SK-N-SH treated with all-trans-retinoic acid at 6 μM for 48 hours (cell line): ENCODE measurements around the gene SMARCC1.

ENCODE experiments used
- ATAC-seq: fragments of 200-7000 bp; cut with Tn5 transposase; 3 replicates; pipeline ENCODE4 v1.9.1; 2020; ENCODE audit warnings: mild to moderate bottlenecking, moderate library complexity
- ARNTL ChIP-seq: fragments of 450-650 bp; formaldehyde crosslinking; IDR thresholded peaks from 2 replicates; pipeline ENCODE4 v1.5.0; 2020; ENCODE audit warnings: low read depth, mild to moderate bottlenecking, moderate library complexity, borderline replicate concordance
- BACH2 ChIP-seq: fragments of 250-450 bp; sonication (Bioruptor Pico); IDR thresholded peaks from 2 replicates; pipeline ENCODE4 v1.9.0; 2021; ENCODE audit warnings: mild to moderate bottlenecking, borderline replicate concordance
- ESRRG ChIP-seq: fragments of 250-450 bp; sonication (Bioruptor Pico); IDR thresholded peaks from 2 replicates; pipeline ENCODE4 v1.6.1; 2021; ENCODE audit warnings: mild to moderate bottlenecking
- ISL1 ChIP-seq: fragments of 250-450 bp; sonication (Bioruptor Pico); IDR thresholded peaks from 2 replicates; pipeline ENCODE4 v2.1.2; 2022; ENCODE audit warnings: mild to moderate bottlenecking, moderate library complexity
- OSR1 ChIP-seq: fragments of 250-450 bp; sonication (Bioruptor Pico); IDR thresholded peaks from 2 replicates; pipeline ENCODE4 v1.8.0; 2022; ENCODE audit warnings: moderate library complexity, mild to moderate bottlenecking, inconsistent platforms
- PPARA ChIP-seq: fragments of 250-450 bp; sonication (Bioruptor Pico); IDR thresholded peaks from 2 replicates; pipeline ENCODE4 v1.5.0; 2020; ENCODE audit warnings: mild to moderate bottlenecking, borderline replicate concordance
- RARB ChIP-seq: fragments of 250-450 bp; sonication (Bioruptor Pico); IDR thresholded peaks from 2 replicates; pipeline ENCODE4 v1.8.0; 2021; ENCODE audit warnings: mild to moderate bottlenecking, moderate library complexity
- SNAI2 ChIP-seq: fragments of 250-450 bp; sonication (Bioruptor Pico); IDR thresholded peaks from 2 replicates; pipeline ENCODE4 v1.5.0; 2020; ENCODE audit warnings: mild to moderate bottlenecking, moderate library complexity
- TCF4 ChIP-seq: fragments of 250-450 bp; sonication (Bioruptor Pico); IDR thresholded peaks from 2 replicates; pipeline ENCODE4 v1.8.0; 2021; ENCODE audit warnings: mild to moderate bottlenecking, moderate library complexity, borderline replicate concordance
- ZC3H10 ChIP-seq: fragments of 250-450 bp; sonication (Bioruptor Pico); IDR thresholded peaks from 2 replicates; pipeline ENCODE4 v1.5.1; 2021; ENCODE audit warnings: mild to moderate bottlenecking, moderate library complexity
- ZFP3 ChIP-seq: fragments of 250-450 bp; sonication (Bioruptor Pico); IDR thresholded peaks from 2 replicates; pipeline ENCODE4 v1.5.0; 2020; ENCODE audit warnings: mild to moderate bottlenecking, moderate library complexity
- ZFP30 ChIP-seq: fragments of 450-650 bp; formaldehyde crosslinking; IDR thresholded peaks from 2 replicates; pipeline ENCODE4 v1.5.0; 2022; ENCODE audit warnings: mild to moderate bottlenecking, moderate library complexity
- ZNF565 ChIP-seq: fragments of 450-650 bp; formaldehyde crosslinking; conservative IDR thresholded peaks from 2 replicates; pipeline ENCODE4 v1.5.0; 2020; ENCODE audit warnings: low read depth, mild to moderate bottlenecking, moderate library complexity
- ZNF70 ChIP-seq: fragments of 450-650 bp; formaldehyde crosslinking; IDR thresholded peaks from 2 replicates; pipeline ENCODE4 v1.5.0; 2020; ENCODE audit warnings: mild to moderate bottlenecking, moderate library complexity
- ZNF8 ChIP-seq: fragments of 450-650 bp; formaldehyde crosslinking; IDR thresholded peaks from 2 replicates; pipeline ENCODE4 v1.5.0; 2020; ENCODE audit warnings: mild to moderate bottlenecking, moderate library complexity
- TF ChIP-seq, protein P1 (sequence below): fragments of 250-450 bp; sonication (Bioruptor Pico); IDR thresholded peaks from 2 replicates; pipeline ENCODE4 v1.5.1; 2020; ENCODE audit warnings: low read depth, mild to moderate bottlenecking, moderate library complexity
- TF ChIP-seq, protein P2 (sequence below): fragments of 250-450 bp; sonication (Bioruptor Pico); IDR thresholded peaks from 2 replicates; pipeline ENCODE4 v1.8.0; 2021; ENCODE audit warnings: low read depth, mild to moderate bottlenecking, moderate library complexity, borderline replicate concordance
- TF ChIP-seq, protein P3 (sequence below): fragments of 250-450 bp; sonication (Bioruptor Pico); IDR thresholded peaks from 2 replicates; pipeline ENCODE4 v1.5.1; 2021; ENCODE audit warnings: mild to moderate bottlenecking, moderate library complexity
- TF ChIP-seq, protein P4 (sequence below): fragments of 250-450 bp; sonication (Bioruptor Pico); IDR thresholded peaks from 2 replicates; pipeline ENCODE4 v1.5.0; 2020; ENCODE audit warnings: mild to moderate bottlenecking, moderate library complexity
- TF ChIP-seq, protein P5 (sequence below): fragments of 250-450 bp; sonication (Bioruptor Pico); IDR thresholded peaks from 2 replicates; pipeline ENCODE4 v1.8.0; 2020; ENCODE audit warnings: mild to moderate bottlenecking, moderate library complexity, borderline replicate concordance

The SMARCC1 gene

DNA sequence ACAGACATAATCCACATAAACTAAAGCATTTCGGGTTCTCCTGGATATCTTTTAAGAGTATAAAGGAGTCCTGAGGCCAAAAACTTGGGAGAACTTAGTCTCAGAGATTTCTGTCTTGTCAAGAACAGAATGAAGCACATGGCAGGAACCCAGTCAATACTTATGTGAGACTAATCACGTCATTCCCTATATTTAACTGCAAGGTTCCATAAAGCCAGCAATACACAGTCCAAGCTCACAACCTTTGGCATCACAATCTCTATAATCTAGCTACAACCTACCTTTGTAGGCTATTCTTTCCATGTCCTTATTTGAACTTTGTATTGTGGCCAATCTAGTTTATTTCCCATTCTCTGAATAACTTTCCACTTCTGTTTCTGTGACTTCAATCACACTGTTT lies 134.1 kb downstream of the SMARCC1 start:
- no peak for ATAC-seq
- TF ChIP-seq TCF4 (CRISPR knock-in tag) = no peak
- TF ChIP-seq, protein P1, sequence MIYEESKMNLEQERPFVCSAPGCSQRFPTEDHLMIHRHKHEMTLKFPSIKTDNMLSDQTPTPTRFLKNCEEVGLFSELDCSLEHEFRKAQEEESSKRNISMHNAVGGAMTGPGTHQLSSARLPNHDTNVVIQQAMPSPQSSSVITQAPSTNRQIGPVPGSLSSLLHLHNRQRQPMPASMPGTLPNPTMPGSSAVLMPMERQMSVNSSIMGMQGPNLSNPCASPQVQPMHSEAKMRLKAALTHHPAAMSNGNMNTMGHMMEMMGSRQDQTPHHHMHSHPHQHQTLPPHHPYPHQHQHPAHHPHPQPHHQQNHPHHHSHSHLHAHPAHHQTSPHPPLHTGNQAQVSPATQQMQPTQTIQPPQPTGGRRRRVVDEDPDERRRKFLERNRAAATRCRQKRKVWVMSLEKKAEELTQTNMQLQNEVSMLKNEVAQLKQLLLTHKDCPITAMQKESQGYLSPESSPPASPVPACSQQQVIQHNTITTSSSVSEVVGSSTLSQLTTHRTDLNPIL (CRISPR knock-in tag) = no peak
- TF ChIP-seq ZFP3 (CRISPR knock-in tag) = no peak
- no peak for TF ChIP-seq ZNF70 (CRISPR knock-in tag)
- TF ChIP-seq, protein P2, sequence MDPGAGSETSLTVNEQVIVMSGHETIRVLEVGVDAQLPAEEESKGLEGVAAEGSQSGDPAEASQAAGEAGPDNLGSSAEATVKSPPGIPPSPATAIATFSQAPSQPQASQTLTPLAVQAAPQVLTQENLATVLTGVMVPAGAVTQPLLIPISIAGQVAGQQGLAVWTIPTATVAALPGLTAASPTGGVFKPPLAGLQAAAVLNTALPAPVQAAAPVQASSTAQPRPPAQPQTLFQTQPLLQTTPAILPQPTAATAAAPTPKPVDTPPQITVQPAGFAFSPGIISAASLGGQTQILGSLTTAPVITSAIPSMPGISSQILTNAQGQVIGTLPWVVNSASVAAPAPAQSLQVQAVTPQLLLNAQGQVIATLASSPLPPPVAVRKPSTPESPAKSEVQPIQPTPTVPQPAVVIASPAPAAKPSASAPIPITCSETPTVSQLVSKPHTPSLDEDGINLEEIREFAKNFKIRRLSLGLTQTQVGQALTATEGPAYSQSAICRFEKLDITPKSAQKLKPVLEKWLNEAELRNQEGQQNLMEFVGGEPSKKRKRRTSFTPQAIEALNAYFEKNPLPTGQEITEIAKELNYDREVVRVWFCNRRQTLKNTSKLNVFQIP (CRISPR knock-in tag) = no peak
- TF ChIP-seq, protein P3, sequence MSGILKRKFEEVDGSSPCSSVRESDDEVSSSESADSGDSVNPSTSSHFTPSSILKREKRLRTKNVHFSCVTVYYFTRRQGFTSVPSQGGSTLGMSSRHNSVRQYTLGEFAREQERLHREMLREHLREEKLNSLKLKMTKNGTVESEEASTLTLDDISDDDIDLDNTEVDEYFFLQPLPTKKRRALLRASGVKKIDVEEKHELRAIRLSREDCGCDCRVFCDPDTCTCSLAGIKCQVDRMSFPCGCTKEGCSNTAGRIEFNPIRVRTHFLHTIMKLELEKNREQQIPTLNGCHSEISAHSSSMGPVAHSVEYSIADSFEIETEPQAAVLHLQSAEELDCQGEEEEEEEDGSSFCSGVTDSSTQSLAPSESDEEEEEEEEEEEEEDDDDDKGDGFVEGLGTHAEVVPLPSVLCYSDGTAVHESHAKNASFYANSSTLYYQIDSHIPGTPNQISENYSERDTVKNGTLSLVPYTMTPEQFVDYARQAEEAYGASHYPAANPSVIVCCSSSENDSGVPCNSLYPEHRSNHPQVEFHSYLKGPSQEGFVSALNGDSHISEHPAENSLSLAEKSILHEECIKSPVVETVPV (CRISPR knock-in tag) = no peak
- no peak for TF ChIP-seq ZNF8 (CRISPR knock-in tag)
- TF ChIP-seq RARB = no peak
- TF ChIP-seq PPARA (CRISPR knock-in tag) = no peak
- TF ChIP-seq SNAI2 (CRISPR knock-in tag) = no peak
- no peak for TF ChIP-seq ARNTL (CRISPR knock-in tag)
- TF ChIP-seq ZFP30 (CRISPR knock-in tag) = no peak
- TF ChIP-seq, protein P4, sequence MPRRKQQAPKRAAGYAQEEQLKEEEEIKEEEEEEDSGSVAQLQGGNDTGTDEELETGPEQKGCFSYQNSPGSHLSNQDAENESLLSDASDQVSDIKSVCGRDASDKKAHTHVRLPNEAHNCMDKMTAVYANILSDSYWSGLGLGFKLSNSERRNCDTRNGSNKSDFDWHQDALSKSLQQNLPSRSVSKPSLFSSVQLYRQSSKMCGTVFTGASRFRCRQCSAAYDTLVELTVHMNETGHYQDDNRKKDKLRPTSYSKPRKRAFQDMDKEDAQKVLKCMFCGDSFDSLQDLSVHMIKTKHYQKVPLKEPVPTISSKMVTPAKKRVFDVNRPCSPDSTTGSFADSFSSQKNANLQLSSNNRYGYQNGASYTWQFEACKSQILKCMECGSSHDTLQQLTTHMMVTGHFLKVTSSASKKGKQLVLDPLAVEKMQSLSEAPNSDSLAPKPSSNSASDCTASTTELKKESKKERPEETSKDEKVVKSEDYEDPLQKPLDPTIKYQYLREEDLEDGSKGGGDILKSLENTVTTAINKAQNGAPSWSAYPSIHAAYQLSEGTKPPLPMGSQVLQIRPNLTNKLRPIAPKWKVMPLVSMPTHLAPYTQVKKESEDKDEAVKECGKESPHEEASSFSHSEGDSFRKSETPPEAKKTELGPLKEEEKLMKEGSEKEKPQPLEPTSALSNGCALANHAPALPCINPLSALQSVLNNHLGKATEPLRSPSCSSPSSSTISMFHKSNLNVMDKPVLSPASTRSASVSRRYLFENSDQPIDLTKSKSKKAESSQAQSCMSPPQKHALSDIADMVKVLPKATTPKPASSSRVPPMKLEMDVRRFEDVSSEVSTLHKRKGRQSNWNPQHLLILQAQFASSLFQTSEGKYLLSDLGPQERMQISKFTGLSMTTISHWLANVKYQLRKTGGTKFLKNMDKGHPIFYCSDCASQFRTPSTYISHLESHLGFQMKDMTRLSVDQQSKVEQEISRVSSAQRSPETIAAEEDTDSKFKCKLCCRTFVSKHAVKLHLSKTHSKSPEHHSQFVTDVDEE (CRISPR knock-in tag) = no peak
- TF ChIP-seq ISL1 (CRISPR knock-in tag) = no peak
- TF ChIP-seq ZNF565 = no peak

DNA sequence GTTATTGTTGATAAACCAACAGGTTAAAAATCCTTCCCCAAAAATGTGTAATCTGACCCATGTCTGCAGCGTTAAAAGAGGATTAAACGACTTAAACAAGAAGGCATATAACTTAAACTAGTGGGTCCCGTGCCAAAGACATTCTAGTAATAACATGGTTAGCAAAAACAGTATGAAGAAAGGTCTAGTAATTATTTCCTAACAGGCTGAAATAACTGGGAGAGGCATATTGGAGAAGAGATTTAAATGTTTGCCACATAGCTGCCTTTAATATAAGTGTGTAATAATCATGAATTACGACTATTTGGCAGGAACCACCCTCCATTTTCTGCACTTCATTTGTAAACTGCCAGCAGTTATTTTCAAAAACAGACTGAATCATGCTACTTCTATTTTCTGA lies 135.3 kb downstream of the SMARCC1 start:
- no peak for ATAC-seq
- TF ChIP-seq ZNF70 (CRISPR knock-in tag) (no peak), BACH2 (CRISPR knock-in tag) (no peak), ZNF8 (CRISPR knock-in tag) (no peak), ZC3H10 (CRISPR knock-in tag) (no peak), ZNF565 (no peak), OSR1 (CRISPR knock-in tag) (no peak), RARB (no peak), ESRRG (CRISPR knock-in tag) (no peak), SNAI2 (CRISPR knock-in tag) (no peak), ZFP3 (CRISPR knock-in tag) (no peak)
- TF ChIP-seq, protein P4 (CRISPR knock-in tag) = no peak
- TF ChIP-seq, protein P2 (CRISPR knock-in tag) = no peak
- TF ChIP-seq, protein P5, sequence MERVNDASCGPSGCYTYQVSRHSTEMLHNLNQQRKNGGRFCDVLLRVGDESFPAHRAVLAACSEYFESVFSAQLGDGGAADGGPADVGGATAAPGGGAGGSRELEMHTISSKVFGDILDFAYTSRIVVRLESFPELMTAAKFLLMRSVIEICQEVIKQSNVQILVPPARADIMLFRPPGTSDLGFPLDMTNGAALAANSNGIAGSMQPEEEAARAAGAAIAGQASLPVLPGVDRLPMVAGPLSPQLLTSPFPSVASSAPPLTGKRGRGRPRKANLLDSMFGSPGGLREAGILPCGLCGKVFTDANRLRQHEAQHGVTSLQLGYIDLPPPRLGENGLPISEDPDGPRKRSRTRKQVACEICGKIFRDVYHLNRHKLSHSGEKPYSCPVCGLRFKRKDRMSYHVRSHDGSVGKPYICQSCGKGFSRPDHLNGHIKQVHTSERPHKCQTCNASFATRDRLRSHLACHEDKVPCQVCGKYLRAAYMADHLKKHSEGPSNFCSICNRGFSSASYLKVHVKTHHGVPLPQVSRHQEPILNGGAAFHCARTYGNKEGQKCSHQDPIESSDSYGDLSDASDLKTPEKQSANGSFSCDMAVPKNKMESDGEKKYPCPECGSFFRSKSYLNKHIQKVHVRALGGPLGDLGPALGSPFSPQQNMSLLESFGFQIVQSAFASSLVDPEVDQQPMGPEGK (CRISPR knock-in tag) = no peak
- TF ChIP-seq, protein P3 (CRISPR knock-in tag) = no peak
